Right lobe of liver (tissue), 6 donors: ENCODE measurements around the gene NEURL4. TPM values are rescaled to one million over a fixed set of nuclear protein-coding genes. Genes with fewer than 3 reads are reported as not detected.
"Not testable (repeated sequence)": the region's sequence is repeated elsewhere in the genome, so short reads cannot be mapped to it uniquely, and the experiment has no call there.

ENCODE experiments used
- ATAC-seq, 4 donors: fragments of 200-7000 bp; cut with Tn5 transposase; one replicate each; pipeline ENCODE4 v1.9.1; 2020; ENCODE audit warnings: mild to moderate bottlenecking in 4 of 4, moderate library complexity in 4 of 4
- DNase-seq, 3 donors: peaks; one replicate each; pipeline ENCODE4 v3.0.0-alpha.2; 2020
- H3K27ac ChIP-seq, 3 donors: fragments of 200-600 bp; one replicate each; pipeline ENCODE4 v1.8.0; 2022
- H3K27me3 ChIP-seq, 2 donors: fragments of 200-600 bp; one replicate each; pipeline ENCODE4 v1.8.0; 2022
- H3K36me3 ChIP-seq, 4 donors: fragments of 200-600 bp; sonication (generic) in 1 of 4; one replicate each; pipeline versions ENCODE4 v1.5.1 to v1.8.0; 2017 to 2022; ENCODE audit warnings: control low read depth in 1 of 4
- H3K4me1 ChIP-seq, 4 donors: fragments of 200-600 bp; sonication (generic) in 1 of 4; one replicate each; pipeline versions ENCODE4 v1.5.1 to v1.8.0; 2017 to 2022; ENCODE audit warnings: control low read depth in 1 of 4
- H3K4me3 ChIP-seq, 3 donors: fragments of 200-600 bp; one replicate each; pipeline ENCODE4 v1.8.0; 2022
- H3K9me3 ChIP-seq, 4 donors: fragments of 200-600 bp; sonication (generic) in 1 of 4; one replicate each; pipeline versions ENCODE4 v1.5.1 to v1.8.0; 2017 to 2022; ENCODE audit warnings: control low read depth in 1 of 4
- POLR2A ChIP-seq: fragments of 450-650 bp; IDR thresholded peaks from one replicate; pipeline ENCODE4 v1.6.1; 2017; ENCODE audit warnings: antibody characterized with exemption, mild to moderate bottlenecking
- WGBS: methylation state at CpG from one replicate; pipeline ENCODE4 v1.1.6; 2018; ENCODE audit warnings: low coverage, low lambda C conversion rate; ENCODE audit not compliant: insufficient coverage; ENCODE audit errors: missing lambda C conversion rate; 5-methylcytosine and 5-hydroxymethylcytosine counted together
- intact Hi-C, 2 donors: fragments of 100-400 bp; cut with DNase I; formaldehyde crosslinking; loops; one replicate each; pipeline versions ENCODE4 v1.11.2 to v1.14.1; 2022
- long read RNA-seq: library from polyadenylated mRNA; unstranded; transcript quantifications from one replicate; pipeline ENCODE4 v2.0.0, GENCODE V29; 2019
- total RNA-seq, 6 experiments: library from RNA; depleted of rRNA in 2 of 6; stranded (reverse); fragments of >200 nt in 2 of 6; fragmentation: NEBNext Ultra II Directional in 3 of 6; extraction: Animal tissue kit (Norgen Biotek cat#: 25700) in 3 of 6; gene quantifications; one replicate each; pipeline versions ENCODE4 v1.1.0 to v1.2.4, GENCODE V29; 2016 to 2023
- TF ChIP-seq, protein P1 (sequence below), 4 donors: fragments of 200-600 bp in 3 of 4; fragments of 450-650 bp in 1 of 4; IDR thresholded peaks; one replicate each; pipeline versions ENCODE4 v1.5.1 to v1.8.0; 2016 to 2022; ENCODE audit warnings: antibody characterized with exemption in 4 of 4, mild to moderate bottlenecking in 2 of 4
- donor health status: DM: no; HTN: yes; CAD: no.
- donor health status: DM: no; HTN: no; CAD: no.
- donor health status: DM: no; HTN: no; CAD: no.
- donor health status: DM: no; HTN: yes; CAD: no.
- donor health status: DM: no; HTN: yes; CAD: no.

NEURL4 gene
- total RNA-seq, result 10 to 100 TPM in 4 of 6 experiments, 1 to 10 TPM in 2; 4.2 to 22.1 (median 10.8) TPM
- long read RNA-seq, partial matches to known transcripts, result 1 of 1 reads
- long read RNA-seq, other reads (novel, unspliced or antisense), result 0 of 1 reads

DNA sequence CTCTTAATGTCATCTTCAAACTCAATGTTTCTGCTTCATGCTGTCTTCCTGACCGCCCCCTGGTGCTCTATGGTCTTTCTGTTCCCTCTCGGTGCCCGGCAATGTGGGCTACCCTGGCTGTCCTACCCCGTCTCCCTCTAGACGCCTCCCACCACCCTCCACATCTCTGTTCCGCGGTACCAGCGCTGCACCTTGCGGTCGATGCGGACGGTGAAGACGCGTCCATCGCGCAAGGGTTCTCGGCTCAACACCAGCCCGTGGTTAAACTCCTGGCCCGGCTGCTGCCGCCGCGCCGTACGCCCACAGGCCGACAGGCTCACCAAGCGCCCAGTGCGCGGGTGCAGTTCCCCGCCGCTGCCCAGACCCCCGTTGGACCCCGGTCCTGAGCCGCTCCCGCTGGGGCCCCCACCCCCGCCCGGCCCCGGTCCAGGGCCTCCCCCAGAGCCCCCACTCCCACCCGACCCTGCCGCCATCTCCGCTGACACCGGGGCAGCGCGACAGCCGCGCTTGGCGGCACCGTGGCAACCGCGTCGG lies at the start of gene NEURL4:
NEURL4 (minus strand) TSS at position 496 of the 534 bp plus-strand sequence; CDS start at position 473, 23 bp downstream.
- 0% methylated on average over 10 of the region's 50 CpGs for WGBS
- Histone ChIP-seq H3K9me3 (no peaks in the 10 kb centered on the region), H3K36me3 (peaks cover 0 to 7% (median under 1%) of the 10 kb centered on the region in 4 donors), H3K4me3 (peak within 1 kb of the TSS; percentile 98 to 100 (median 99)), H3K27ac (peak within 1 kb of the TSS; percentile 76 to 92 (median 79)), H3K27me3 (no peaks in the 10 kb centered on the region), H3K4me1 (peaks cover 0 to 14% (median 3%) of the 10 kb centered on the region in 4 donors)
- DNase-seq, result no peak
- peak in 1 of 4 donors; percentile 25 for ATAC-seq
- intact Hi-C loops, result no loop called here
- TF ChIP-seq, protein P1, sequence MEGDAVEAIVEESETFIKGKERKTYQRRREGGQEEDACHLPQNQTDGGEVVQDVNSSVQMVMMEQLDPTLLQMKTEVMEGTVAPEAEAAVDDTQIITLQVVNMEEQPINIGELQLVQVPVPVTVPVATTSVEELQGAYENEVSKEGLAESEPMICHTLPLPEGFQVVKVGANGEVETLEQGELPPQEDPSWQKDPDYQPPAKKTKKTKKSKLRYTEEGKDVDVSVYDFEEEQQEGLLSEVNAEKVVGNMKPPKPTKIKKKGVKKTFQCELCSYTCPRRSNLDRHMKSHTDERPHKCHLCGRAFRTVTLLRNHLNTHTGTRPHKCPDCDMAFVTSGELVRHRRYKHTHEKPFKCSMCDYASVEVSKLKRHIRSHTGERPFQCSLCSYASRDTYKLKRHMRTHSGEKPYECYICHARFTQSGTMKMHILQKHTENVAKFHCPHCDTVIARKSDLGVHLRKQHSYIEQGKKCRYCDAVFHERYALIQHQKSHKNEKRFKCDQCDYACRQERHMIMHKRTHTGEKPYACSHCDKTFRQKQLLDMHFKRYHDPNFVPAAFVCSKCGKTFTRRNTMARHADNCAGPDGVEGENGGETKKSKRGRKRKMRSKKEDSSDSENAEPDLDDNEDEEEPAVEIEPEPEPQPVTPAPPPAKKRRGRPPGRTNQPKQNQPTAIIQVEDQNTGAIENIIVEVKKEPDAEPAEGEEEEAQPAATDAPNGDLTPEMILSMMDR (IDR thresholded peaks at IDR 0.05), result no peak
- no peak for TF ChIP-seq POLR2A

- no peak for ATAC-seq
- Histone ChIP-seq H3K27ac (no peak overlapping the region), H3K4me3 (no peak overlapping the region), H3K27me3 (no peaks in the 10 kb centered on the region), H3K36me3 (no peaks in the 10 kb centered on the region), H3K9me3 (no peaks in the 10 kb centered on the region), H3K4me1 (no peaks in the 10 kb centered on the region)
- no peak for TF ChIP-seq POLR2A
- TF ChIP-seq, protein P1 (IDR thresholded peaks at IDR 0.05), result no peak
- intact Hi-C loops, result no loop called here
- DNase-seq, result no peak
- no CpG with 5 or more reads among the region's 2 CpGs for WGBS
Measured at GRCh38 chr17:7374353-7374752, 45.2 kb upstream of the NEURL4 start.

- H3K36me3 ChIP-seq, result no peaks in the 10 kb centered on the region
- H3K27me3 ChIP-seq, result no peaks in the 10 kb centered on the region
- TF ChIP-seq, protein P1 (IDR thresholded peaks at IDR 0.05), result no peak
- TF ChIP-seq POLR2A, result no peak
- no peaks in the 10 kb centered on the region for H3K4me1 ChIP-seq
- DNase-seq (no peak), ATAC-seq (no peak)
- no peaks in the 10 kb centered on the region for H3K9me3 ChIP-seq
- H3K27ac ChIP-seq, result no peak overlapping the region
- intact Hi-C loops, result no loop called here
- WGBS, result 87% methylated on average over 4 of the region's 4 CpGs
- no peak overlapping the region for H3K4me3 ChIP-seq
Measured at GRCh38 chr17:7370853-7371252, 41.7 kb upstream of the NEURL4 start.

- no peak overlapping the region for H3K27ac ChIP-seq
- H3K4me1 ChIP-seq, result no peaks in the 10 kb centered on the region
- 74% methylated on average over 4 of the region's 5 CpGs for WGBS
- TF ChIP-seq, protein P1 (IDR thresholded peaks at IDR 0.05), result no peak
- TF ChIP-seq POLR2A, result no peak
- no peak for DNase-seq
- H3K9me3 ChIP-seq, result no peaks in the 10 kb centered on the region
- H3K27me3 ChIP-seq, result no peaks in the 10 kb centered on the region
- H3K36me3 ChIP-seq, result no peaks in the 10 kb centered on the region
- no peak for ATAC-seq
- intact Hi-C loops, result no loop called here
- H3K4me3 ChIP-seq, result no peak overlapping the region
Measured at GRCh38 chr17:7369825-7370224, 40.7 kb upstream of the NEURL4 start.

DNA sequence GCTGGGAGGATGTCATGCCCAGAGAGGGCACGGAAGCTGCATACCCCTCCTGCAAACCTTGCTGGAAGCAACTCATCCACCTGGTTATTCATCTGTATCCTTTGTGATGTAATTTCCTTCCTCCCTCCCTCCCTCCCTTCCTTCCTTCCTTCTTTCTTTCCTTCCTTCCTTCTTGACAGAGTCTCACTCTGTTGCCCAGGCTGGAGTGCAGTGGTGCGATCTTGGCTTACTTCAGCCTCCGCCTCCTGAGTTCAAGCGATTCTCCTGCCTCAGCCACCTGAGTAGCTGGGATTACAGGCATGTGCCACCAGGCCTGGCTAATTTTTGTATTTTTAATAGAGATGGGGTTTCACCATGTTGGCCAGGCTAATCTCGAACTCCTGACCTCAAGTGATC lies 39.5 kb upstream of the NEURL4 start:
- H3K27me3 ChIP-seq, H3K4me3 ChIP-seq, DNase-seq, H3K27ac ChIP-seq, H3K9me3 ChIP-seq, H3K4me1 ChIP-seq, intact Hi-C loops, H3K36me3 ChIP-seq, ATAC-seq: not testable (repeated sequence)
- WGBS, result 82% methylated on average over 5 of the region's 5 CpGs
